ENCODE measurements around the gene PRSS16. TPM values are rescaled to one million over a fixed set of nuclear protein-coding genes. Genes with fewer than 3 reads are reported as not detected.

Gene PRSS16
- total RNA-seq, 1 donor from 2014 or later = not detected

DNA sequence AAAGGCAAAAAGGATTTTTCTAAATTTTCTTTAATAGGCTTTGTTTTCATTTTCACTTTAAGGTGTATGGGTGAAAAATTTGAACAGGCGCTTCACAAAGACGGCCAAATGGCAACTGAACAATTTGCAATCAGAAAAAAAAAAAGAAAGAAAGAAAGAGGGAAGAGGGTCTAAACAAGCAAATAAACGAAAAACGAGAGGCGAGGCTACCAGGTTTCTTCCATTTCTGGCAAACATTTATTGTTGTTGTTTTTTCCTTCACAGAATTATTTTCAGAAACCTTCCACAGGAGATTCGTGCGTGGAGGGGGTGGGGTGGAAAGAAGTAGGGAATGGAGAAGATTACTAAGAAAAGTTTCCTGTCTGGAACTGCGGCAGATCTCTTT is 40.2 kb downstream of the PRSS16 start:
- H3K9me3 Mint-ChIP-seq (ENCODE audit: unreplicated experiment) = peaks cover 21% of the 10 kb centered on the region
- DNase-seq (ENCODE audit: extremely low spot score, unreplicated experiment) = no peak
- H3K4me3 Mint-ChIP-seq (ENCODE audit: unreplicated experiment) = peak overlapping the region; percentile 21
- TF ChIP-seq, protein P1, sequence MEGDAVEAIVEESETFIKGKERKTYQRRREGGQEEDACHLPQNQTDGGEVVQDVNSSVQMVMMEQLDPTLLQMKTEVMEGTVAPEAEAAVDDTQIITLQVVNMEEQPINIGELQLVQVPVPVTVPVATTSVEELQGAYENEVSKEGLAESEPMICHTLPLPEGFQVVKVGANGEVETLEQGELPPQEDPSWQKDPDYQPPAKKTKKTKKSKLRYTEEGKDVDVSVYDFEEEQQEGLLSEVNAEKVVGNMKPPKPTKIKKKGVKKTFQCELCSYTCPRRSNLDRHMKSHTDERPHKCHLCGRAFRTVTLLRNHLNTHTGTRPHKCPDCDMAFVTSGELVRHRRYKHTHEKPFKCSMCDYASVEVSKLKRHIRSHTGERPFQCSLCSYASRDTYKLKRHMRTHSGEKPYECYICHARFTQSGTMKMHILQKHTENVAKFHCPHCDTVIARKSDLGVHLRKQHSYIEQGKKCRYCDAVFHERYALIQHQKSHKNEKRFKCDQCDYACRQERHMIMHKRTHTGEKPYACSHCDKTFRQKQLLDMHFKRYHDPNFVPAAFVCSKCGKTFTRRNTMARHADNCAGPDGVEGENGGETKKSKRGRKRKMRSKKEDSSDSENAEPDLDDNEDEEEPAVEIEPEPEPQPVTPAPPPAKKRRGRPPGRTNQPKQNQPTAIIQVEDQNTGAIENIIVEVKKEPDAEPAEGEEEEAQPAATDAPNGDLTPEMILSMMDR (IDR thresholded peaks at IDR 0.05) = no peak
- no peaks in the 10 kb centered on the region for H3K36me3 Mint-ChIP-seq (ENCODE audit: unreplicated experiment)
- no peak overlapping the region for H3K27ac Mint-ChIP-seq (ENCODE audit: unreplicated experiment)
- peaks cover 71% of the 10 kb centered on the region for H3K27me3 Mint-ChIP-seq (ENCODE audit: unreplicated experiment)
- H3K4me1 Mint-ChIP-seq (ENCODE audit: unreplicated experiment) = peaks cover 15% of the 10 kb centered on the region

DNA sequence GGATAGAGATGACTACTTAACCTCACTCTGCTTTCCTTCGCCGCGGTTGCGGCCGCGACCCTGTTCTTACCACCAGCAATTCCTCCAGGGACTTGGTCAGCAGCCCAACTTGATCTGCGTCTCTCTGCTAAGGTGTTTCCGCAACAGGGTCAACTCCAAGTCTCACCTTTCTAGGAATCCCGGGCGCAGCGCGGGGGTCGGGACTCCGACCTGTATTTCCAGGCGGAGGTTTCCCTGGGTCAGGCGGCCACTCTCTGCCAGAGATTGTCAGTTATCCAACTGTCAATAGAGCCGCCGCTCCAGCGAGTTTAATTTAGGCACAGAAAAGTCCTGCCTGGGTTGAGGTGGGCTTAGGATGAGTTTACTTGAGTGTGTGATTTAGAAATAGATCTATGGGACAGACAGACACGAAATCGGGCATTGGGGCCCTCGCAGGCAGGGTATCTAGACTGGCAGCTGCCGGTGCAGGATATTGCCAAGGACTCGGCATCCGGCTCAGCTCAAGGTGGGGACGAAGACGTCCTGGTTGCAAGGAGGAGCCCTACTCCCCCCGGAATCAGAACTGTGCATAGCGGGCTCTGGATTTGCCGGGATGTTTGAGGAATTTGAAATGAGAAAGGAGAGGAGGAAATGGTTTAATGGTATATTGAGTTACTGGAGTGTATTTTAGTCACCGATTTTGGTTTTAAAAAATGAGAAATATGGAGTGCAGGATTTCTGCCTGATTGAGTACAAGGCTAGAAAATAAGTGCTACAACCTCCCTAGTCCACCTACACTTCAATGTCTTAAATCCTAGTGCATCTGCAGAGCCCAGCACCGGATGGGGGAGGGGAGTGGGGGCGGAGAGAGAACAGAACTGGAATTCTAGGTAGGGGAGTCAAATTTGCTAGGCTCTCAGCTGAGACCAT is 40.9 kb downstream of the PRSS16 start:
- peaks cover 15% of the 10 kb centered on the region for H3K4me1 Mint-ChIP-seq (ENCODE audit: unreplicated experiment)
- H3K27ac Mint-ChIP-seq (ENCODE audit: unreplicated experiment) = no peak overlapping the region
- peaks cover 21% of the 10 kb centered on the region for H3K9me3 Mint-ChIP-seq (ENCODE audit: unreplicated experiment)
- DNase-seq (ENCODE audit: extremely low spot score, unreplicated experiment) = no peak
- H3K27me3 Mint-ChIP-seq (ENCODE audit: unreplicated experiment) = peaks cover 75% of the 10 kb centered on the region
- TF ChIP-seq, protein P1 (IDR thresholded peaks at IDR 0.05) = no peak
- peak overlapping the region; percentile 21 for H3K4me3 Mint-ChIP-seq (ENCODE audit: unreplicated experiment)
- H3K36me3 Mint-ChIP-seq (ENCODE audit: unreplicated experiment) = no peaks in the 10 kb centered on the region

DNA sequence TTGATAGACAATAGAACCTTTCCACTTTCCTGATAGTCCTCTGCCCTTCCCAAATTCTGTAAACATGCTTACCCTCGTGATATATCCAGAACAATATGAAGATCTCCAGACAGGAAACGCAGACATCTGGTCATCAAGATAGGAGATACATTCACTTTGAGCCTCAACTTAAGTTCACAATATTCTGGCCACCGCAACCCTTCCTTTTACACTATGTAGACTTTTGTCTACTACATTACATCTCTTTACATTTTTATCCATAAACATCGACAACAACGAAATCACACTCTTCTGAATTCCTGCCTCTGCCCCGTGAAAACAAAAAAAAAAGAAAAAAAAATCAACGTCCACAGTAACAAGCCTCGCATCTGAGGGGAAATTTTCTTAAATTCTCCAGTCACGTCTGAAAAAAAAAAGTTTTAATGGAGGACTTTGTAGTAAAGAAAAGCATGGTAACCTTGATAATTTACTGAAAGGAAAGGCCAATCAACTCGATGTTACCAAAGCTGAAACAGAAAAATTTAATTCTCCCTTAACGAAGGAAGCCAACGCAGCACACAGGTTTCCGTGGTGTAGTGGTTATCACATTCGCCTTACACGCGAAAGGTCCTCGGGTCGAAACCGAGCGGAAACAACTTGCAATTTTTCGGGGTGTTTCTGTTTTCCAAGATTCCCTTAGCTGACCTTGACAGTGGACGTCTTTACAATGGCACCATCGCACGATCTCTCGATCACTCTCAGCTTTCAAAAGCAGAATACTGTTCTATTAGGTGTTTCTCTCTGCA is 42.8 kb downstream of the PRSS16 start:
- peaks cover 85% of the 10 kb centered on the region for H3K27me3 Mint-ChIP-seq (ENCODE audit: unreplicated experiment)
- no peak overlapping the region for H3K27ac Mint-ChIP-seq (ENCODE audit: unreplicated experiment)

DNA sequence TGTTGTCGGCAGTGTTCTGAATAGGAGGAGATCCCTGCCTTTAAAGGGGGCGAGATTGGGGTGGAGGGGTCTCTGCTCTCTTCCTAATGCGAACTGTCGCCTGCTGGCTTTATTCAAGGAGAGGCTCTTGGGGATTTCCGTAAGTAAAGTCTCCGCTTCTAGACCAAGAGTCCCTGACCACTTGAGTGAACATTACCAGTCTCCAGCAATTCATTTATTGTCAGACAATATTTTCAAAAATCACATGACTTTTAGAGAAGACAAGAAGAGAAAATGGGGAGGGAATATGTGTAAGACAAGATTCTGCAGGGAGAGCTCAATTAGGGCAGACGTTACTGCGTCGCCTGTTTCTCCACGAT is 43.3 kb downstream of the PRSS16 start:
- no peak for DNase-seq (ENCODE audit: extremely low spot score, unreplicated experiment)
- TF ChIP-seq, protein P1 (IDR thresholded peaks at IDR 0.05) = no peak
- no peak overlapping the region for H3K27ac Mint-ChIP-seq (ENCODE audit: unreplicated experiment)
- peaks cover 23% of the 10 kb centered on the region for H3K4me1 Mint-ChIP-seq (ENCODE audit: unreplicated experiment)
- H3K9me3 Mint-ChIP-seq (ENCODE audit: unreplicated experiment) = peaks cover 16% of the 10 kb centered on the region
- no peaks in the 10 kb centered on the region for H3K36me3 Mint-ChIP-seq (ENCODE audit: unreplicated experiment)
- H3K27me3 Mint-ChIP-seq (ENCODE audit: unreplicated experiment) = peaks cover 86% of the 10 kb centered on the region
- H3K4me3 Mint-ChIP-seq (ENCODE audit: unreplicated experiment) = no peak overlapping the region

More for the DNA sequence above, 42.8 kb downstream of the PRSS16 start:
- Mint-ChIP-seq H3K9me3 (ENCODE audit: unreplicated experiment) (peaks cover 16% of the 10 kb centered on the region), H3K4me3 (ENCODE audit: unreplicated experiment) (no peak overlapping the region), H3K36me3 (ENCODE audit: unreplicated experiment) (no peaks in the 10 kb centered on the region), H3K4me1 (ENCODE audit: unreplicated experiment) (peaks cover 18% of the 10 kb centered on the region)
- DNase-seq (ENCODE audit: extremely low spot score, unreplicated experiment) = no peak
- TF ChIP-seq, protein P1 (IDR thresholded peaks at IDR 0.05) = no peak

Data from osteocyte (in vitro differentiated cells).